Colonic mucosa (tissue), 4 donors: ENCODE measurements around the gene MRPS23. TPM values are rescaled to one million over a fixed set of nuclear protein-coding genes. Genes with fewer than 3 reads are reported as not detected.

Source experiments
- DNase-seq: peaks from one replicate; pipeline ENCODE4 v3.0.0-alpha.2; 2020
- H3K27ac ChIP-seq: fragments of 200-600 bp; one replicate; pipeline ENCODE4 v1.8.0; 2021
- H3K27me3 ChIP-seq: fragments of 200-600 bp; one replicate; pipeline ENCODE4 v1.8.0; 2021
- H3K36me3 ChIP-seq: fragments of 200-600 bp; one replicate; pipeline ENCODE4 v1.8.0; 2021
- H3K4me1 ChIP-seq: fragments of 200-600 bp; one replicate; pipeline ENCODE4 v1.8.0; 2021; ENCODE audit warnings: mild to moderate bottlenecking
- H3K4me3 ChIP-seq: fragments of 200-600 bp; one replicate; pipeline ENCODE4 v1.8.0; 2021
- H3K9ac ChIP-seq, 2 donors: one replicate each; pipeline ENCODE4 v1.7.0; 2013; ENCODE audit warnings: control low read depth in 2 of 2, low read depth in 2 of 2, low read length in 2 of 2
- H3K9me3 ChIP-seq: fragments of 200-600 bp; one replicate; pipeline ENCODE4 v1.8.0; 2021
- CTCF ChIP-seq: fragments of 200-600 bp; IDR thresholded peaks from one replicate; pipeline ENCODE4 v1.8.0; 2022; ENCODE audit warnings: antibody characterized with exemption, mild to moderate bottlenecking
- intact Hi-C: fragments of 100-400 bp; cut with DNase I; formaldehyde crosslinking; loops from one replicate; pipeline ENCODE4 v1.14.1; 2022
- total RNA-seq, 2 donors: library from RNA; stranded (reverse); fragmentation: NEBNext Ultra II Directional in 1 of 2; extraction: Animal tissue kit (Norgen Biotek cat#: 25700) in 1 of 2; gene quantifications; one replicate each; pipeline ENCODE4 v1.2.1, GENCODE V29; 2021
- donor health status: healthy.
- donor health status: DM: no; HTN: no; CAD: no.
- donor health status: DM: no; HTN: no; CAD: no.

Gene MRPS23
- total RNA-seq, 2 donors from 2014 or later = 19.3 to 43.6 TPM

- intact Hi-C loops = no loop called here
- H3K4me1 ChIP-seq = no peaks in the 10 kb centered on the region
- DNase-seq = no peak
- no peak for TF ChIP-seq CTCF
- no peaks in the 10 kb centered on the region for H3K9me3 ChIP-seq
- no peak overlapping the region for H3K9ac ChIP-seq
- H3K27me3 ChIP-seq = no peaks in the 10 kb centered on the region
- H3K36me3 ChIP-seq = no peaks in the 10 kb centered on the region
- no peak overlapping the region for H3K4me3 ChIP-seq
- H3K27ac ChIP-seq = no peak overlapping the region
These were observed 43.5 kb downstream of the MRPS23 start for GRCh38 chr17:57806167-57806830.

GRCh38 chr17:57803021-57803420, 46.8 kb downstream of the MRPS23 start:
- Histone ChIP-seq H3K27me3 (no peaks in the 10 kb centered on the region), H3K4me1 (no peaks in the 10 kb centered on the region), H3K4me3 (no peak overlapping the region), H3K9ac (no peak overlapping the region), H3K36me3 (no peaks in the 10 kb centered on the region), H3K27ac (no peak overlapping the region), H3K9me3 (no peaks in the 10 kb centered on the region)
- no peak for TF ChIP-seq CTCF
- intact Hi-C loops = no loop called here
- no peak for DNase-seq

- no peak for TF ChIP-seq CTCF
- intact Hi-C loops = no loop called here
- Histone ChIP-seq H3K4me3 (no peak overlapping the region), H3K27me3 (no peaks in the 10 kb centered on the region), H3K36me3 (no peaks in the 10 kb centered on the region), H3K27ac (no peak overlapping the region), H3K9me3 (no peaks in the 10 kb centered on the region), H3K9ac (no peak overlapping the region), H3K4me1 (no peaks in the 10 kb centered on the region)
- no peak for DNase-seq
These were observed 48.7 kb downstream of the MRPS23 start for GRCh38 chr17:57801044-57801711.

DNA sequence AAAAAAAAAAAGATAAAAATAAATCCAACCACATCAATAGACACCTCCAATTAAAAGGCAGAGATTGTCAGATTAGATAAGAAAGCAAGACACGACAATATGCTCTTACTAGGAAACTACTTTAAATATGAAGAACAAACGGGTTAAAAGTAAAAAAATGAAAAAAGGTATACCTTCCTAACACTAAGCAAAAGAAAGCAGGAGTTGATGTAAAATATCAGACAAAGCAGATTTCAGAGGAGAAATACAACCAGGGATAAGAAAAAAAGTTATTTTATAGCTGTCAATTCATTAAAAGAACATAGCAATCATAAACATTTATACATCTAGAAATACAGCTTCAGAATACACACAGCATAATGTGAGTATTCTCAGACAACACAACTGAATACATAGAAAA, 55.0 kb downstream of the MRPS23 start:
- Histone ChIP-seq H3K9ac (no peak overlapping the region), H3K4me1 (no peaks in the 10 kb centered on the region), H3K36me3 (no peaks in the 10 kb centered on the region), H3K27me3 (no peaks in the 10 kb centered on the region), H3K27ac (no peak overlapping the region), H3K4me3 (no peak overlapping the region), H3K9me3 (no peaks in the 10 kb centered on the region)
- TF ChIP-seq CTCF = no peak
- intact Hi-C loops = no loop called here
- DNase-seq = no peak

DNA sequence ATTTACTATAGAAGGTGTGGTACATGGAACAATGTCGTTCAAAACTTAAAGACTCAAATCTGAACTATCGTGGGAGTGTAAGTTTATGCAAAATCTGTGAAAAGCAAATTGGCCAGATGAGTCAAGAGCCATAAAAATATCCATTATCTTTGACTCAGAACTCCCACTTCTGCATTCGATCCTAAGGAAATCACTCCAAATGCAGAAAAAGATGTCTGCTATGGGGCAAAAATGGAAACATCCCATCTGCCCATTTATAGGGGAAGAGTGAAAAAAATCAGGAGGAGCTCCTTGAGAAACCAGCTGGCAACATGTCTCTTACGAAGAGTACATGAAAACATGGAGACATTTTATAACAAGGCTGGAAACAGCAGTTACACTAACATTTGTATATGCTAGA, 61.1 kb downstream of the MRPS23 start:
- Histone ChIP-seq H3K4me1 (no peaks in the 10 kb centered on the region), H3K4me3 (no peak overlapping the region), H3K36me3 (no peaks in the 10 kb centered on the region), H3K27ac (no peak overlapping the region), H3K9ac (no peak overlapping the region), H3K27me3 (no peaks in the 10 kb centered on the region), H3K9me3 (no peaks in the 10 kb centered on the region)
- no peak for TF ChIP-seq CTCF
- intact Hi-C loops = no loop called here
- no peak for DNase-seq
